IPS-20b (cell line): ENCODE results near the gene TMEM101.

Source experiments
- H3K27ac ChIP-seq: one replicate; pipeline ENCODE4 v1.5.1; 2013; ENCODE audit warnings: low read length
- H3K27me3 ChIP-seq: 2 replicates; pipeline ENCODE4 v1.6.1; 2013; ENCODE audit warnings: mild to moderate bottlenecking, low read length, inconsistent platforms; ENCODE audit not compliant: insufficient read depth
- H3K36me3 ChIP-seq: 2 replicates; pipeline ENCODE4 v1.6.1; 2013; ENCODE audit warnings: low read depth, mild to moderate bottlenecking, inconsistent platforms, low read length, moderate library complexity; ENCODE audit not compliant: insufficient read depth
- H3K4me1 ChIP-seq: 2 replicates; pipeline ENCODE4 v1.6.1; 2013; ENCODE audit warnings: mild to moderate bottlenecking, control low read depth, inconsistent platforms, low read length, moderate library complexity; ENCODE audit not compliant: insufficient read depth
- H3K4me3 ChIP-seq: 2 replicates; pipeline ENCODE4 v1.5.1; 2013; ENCODE audit warnings: mild to moderate bottlenecking, low read length, inconsistent platforms
- H3K9ac ChIP-seq: 2 replicates; pipeline ENCODE4 v1.6.1; 2013; ENCODE audit warnings: low read depth, mild to moderate bottlenecking, inconsistent platforms, low read length, moderate library complexity
- H3K9me3 ChIP-seq: 2 replicates; pipeline ENCODE4 v1.6.1; 2013; ENCODE audit warnings: mild to moderate bottlenecking, low read depth, low read length, inconsistent platforms; ENCODE audit not compliant: insufficient read depth

The TMEM101 gene

GRCh38 chr17:43995150-43995471, 19.7 kb downstream of the TMEM101 start:
- H3K9ac ChIP-seq: no peak overlapping the region
- peak overlapping the region; percentile 67; the same call in 1 of the 2 replicates for H3K4me3 ChIP-seq
- H3K9me3 ChIP-seq: no peaks in the 10 kb centered on the region
- H3K36me3 ChIP-seq: no peaks in the 10 kb centered on the region
- H3K4me1 ChIP-seq: no peaks in the 10 kb centered on the region; the same call in 1 of the 2 replicates
- peaks cover 14% of the 10 kb centered on the region for H3K27me3 ChIP-seq
- H3K27ac ChIP-seq: no peak overlapping the region

GRCh38 chr17:43994272-43995149, 20.3 kb downstream of the TMEM101 start:
- Histone ChIP-seq H3K27ac (no peak overlapping the region), H3K4me3 (peak overlapping the region; percentile 67), H3K27me3 (peaks cover 14% of the 10 kb centered on the region), H3K9me3 (no peaks in the 10 kb centered on the region), H3K4me1 (no peaks in the 10 kb centered on the region; the same call in 1 of the 2 replicates), H3K36me3 (no peaks in the 10 kb centered on the region), H3K9ac (peak overlapping the region; percentile 56; the same call in 1 of the 2 replicates)

GRCh38 chr17:43992641-43993040, 22.1 kb downstream of the TMEM101 start:
- no peak overlapping the region for H3K4me3 ChIP-seq

GRCh38 chr17:43988301-43988700, 26.5 kb downstream of the TMEM101 start:
- Histone ChIP-seq H3K27me3 (peaks cover 21% of the 10 kb centered on the region), H3K4me1 (0 out of 2 replicates have a peak, but pooled peaks cover 2% of the 10 kb centered on the region), H3K36me3 (no peaks in the 10 kb centered on the region), H3K4me3 (no peak overlapping the region), H3K9me3 (no peaks in the 10 kb centered on the region), H3K27ac (no peak overlapping the region), H3K9ac (no peak overlapping the region)

More at GRCh38 chr17:43992641-43993040, 22.1 kb downstream of the TMEM101 start:
- no peaks in the 10 kb centered on the region for H3K36me3 ChIP-seq
- H3K4me1 ChIP-seq: no peaks in the 10 kb centered on the region; the same call in 1 of the 2 replicates
- no peak overlapping the region for H3K27ac ChIP-seq
- no peak overlapping the region for H3K9ac ChIP-seq
- no peaks in the 10 kb centered on the region for H3K9me3 ChIP-seq
- peaks cover 14% of the 10 kb centered on the region for H3K27me3 ChIP-seq

- H3K27ac ChIP-seq: no peak overlapping the region
- no peak overlapping the region for H3K9ac ChIP-seq
- no peaks in the 10 kb centered on the region for H3K36me3 ChIP-seq
- H3K4me3 ChIP-seq: no peak overlapping the region
- peaks cover 30% of the 10 kb centered on the region for H3K27me3 ChIP-seq
- H3K4me1 ChIP-seq: 0 out of 2 replicates have a peak, but pooled peaks cover 2% of the 10 kb centered on the region
- no peaks in the 10 kb centered on the region for H3K9me3 ChIP-seq
These were observed 27.4 kb downstream of the TMEM101 start for GRCh38 chr17:43987131-43988021.

GRCh38 chr17:43986225-43986981, 28.4 kb downstream of the TMEM101 start:
- H3K27ac ChIP-seq: no peak overlapping the region
- H3K4me1 ChIP-seq: 0 out of 2 replicates have a peak, but pooled peaks cover 2% of the 10 kb centered on the region
- H3K9ac ChIP-seq: no peak overlapping the region
- no peaks in the 10 kb centered on the region for H3K36me3 ChIP-seq
- H3K9me3 ChIP-seq: no peaks in the 10 kb centered on the region
- peaks cover 37% of the 10 kb centered on the region for H3K27me3 ChIP-seq
- no peak overlapping the region for H3K4me3 ChIP-seq

- Histone ChIP-seq H3K4me1 (0 out of 2 replicates have a peak, but pooled peaks cover 2% of the 10 kb centered on the region), H3K9me3 (no peaks in the 10 kb centered on the region), H3K27me3 (peaks cover 44% of the 10 kb centered on the region), H3K36me3 (no peaks in the 10 kb centered on the region), H3K9ac (peak overlapping the region; percentile 53; the same call in 1 of the 2 replicates), H3K4me3 (peak overlapping the region; percentile 70), H3K27ac (no peak overlapping the region)
These were observed 30.2 kb downstream of the TMEM101 start for GRCh38 chr17:43984521-43984920.

GRCh38 chr17:43983515-43984411, 31.0 kb downstream of the TMEM101 start:
- Histone ChIP-seq H3K9ac (peak overlapping the region; percentile 53; the same call in 1 of the 2 replicates), H3K36me3 (no peaks in the 10 kb centered on the region)

GRCh38 chr17:43983196-43983514, 31.6 kb downstream of the TMEM101 start:
- Histone ChIP-seq H3K4me1 (0 out of 2 replicates have a peak, but pooled peaks cover 2% of the 10 kb centered on the region), H3K36me3 (no peaks in the 10 kb centered on the region), H3K9me3 (no peaks in the 10 kb centered on the region), H3K27ac (no peak overlapping the region), H3K4me3 (peak overlapping the region; percentile 70), H3K27me3 (peaks cover 44% of the 10 kb centered on the region), H3K9ac (no peak overlapping the region)

More at GRCh38 chr17:43983515-43984411, 31.0 kb downstream of the TMEM101 start:
- H3K27ac ChIP-seq: no peak overlapping the region
- H3K9me3 ChIP-seq: no peaks in the 10 kb centered on the region
- H3K4me3 ChIP-seq: peak overlapping the region; percentile 70
- peaks cover 44% of the 10 kb centered on the region for H3K27me3 ChIP-seq
- H3K4me1 ChIP-seq: 0 out of 2 replicates have a peak, but pooled peaks cover 2% of the 10 kb centered on the region

GRCh38 chr17:43982171-43982570, 32.6 kb downstream of the TMEM101 start:
- peaks cover 44% of the 10 kb centered on the region for H3K27me3 ChIP-seq
- no peak overlapping the region for H3K27ac ChIP-seq
- H3K9ac ChIP-seq: no peak overlapping the region
- no peaks in the 10 kb centered on the region for H3K9me3 ChIP-seq
- 0 out of 2 replicates have a peak, but pooled peaks cover 2% of the 10 kb centered on the region for H3K4me1 ChIP-seq
- no peaks in the 10 kb centered on the region for H3K36me3 ChIP-seq
- H3K4me3 ChIP-seq: no peak overlapping the region
